Smooth muscle cell (in vitro differentiated cells): ENCODE data around the gene DCDC1. TPM values are rescaled to one million over a fixed set of nuclear protein-coding genes. Genes with fewer than 3 reads are reported as not detected.

ENCODE experiments used
- DNase-seq: peaks from one replicate; lab custom pipeline; 2025; ENCODE audit not compliant: unreplicated experiment; lab: John Stamatoyannopoulos, UW
- H2AFZ ChIP-seq: fragments of 200-600 bp; sonication (generic); 2 replicates; pipeline ENCODE4 v1.6.0; 2016; ENCODE audit warnings: antibody characterized with exemption, low read depth, mild to moderate bottlenecking
- H3F3A ChIP-seq: fragments of 200-600 bp; sonication (generic); 2 replicates; pipeline ENCODE4 v1.6.0; 2017; ENCODE audit warnings: antibody characterized with exemption, low read depth
- H3K27ac ChIP-seq: fragments of 200-600 bp; sonication (generic); 2 replicates; pipeline ENCODE4 v1.5.1; 2016; ENCODE audit warnings: low read depth, mild to moderate bottlenecking
- H3K27me3 ChIP-seq: fragments of 200-600 bp; sonication (generic); 2 replicates; pipeline ENCODE4 v1.6.1; 2016; ENCODE audit warnings: low read depth, mild to moderate bottlenecking
- H3K36me3 ChIP-seq: fragments of 200-600 bp; sonication (generic); 2 replicates; pipeline ENCODE4 v1.5.1; 2016; ENCODE audit warnings: low read depth
- H3K4me1 ChIP-seq: fragments of 200-600 bp; sonication (generic); 2 replicates; pipeline ENCODE4 v1.5.1; 2016; ENCODE audit warnings: low read depth
- H3K4me2 ChIP-seq: fragments of 200-600 bp; sonication (generic); 2 replicates; pipeline ENCODE4 v1.6.0; 2016; ENCODE audit warnings: mild to moderate bottlenecking
- H3K4me3 ChIP-seq: fragments of 200-600 bp; sonication (generic); 2 replicates; pipeline ENCODE4 v1.5.1; 2016; ENCODE audit warnings: mild to moderate bottlenecking
- H3K79me2 ChIP-seq: fragments of 200-600 bp; sonication (generic); 2 replicates; pipeline ENCODE4 v1.6.0; 2016; ENCODE audit warnings: low read depth, mild to moderate bottlenecking
- H3K9ac ChIP-seq: fragments of 200-600 bp; sonication (generic); 2 replicates; pipeline ENCODE4 v1.6.0; 2016; ENCODE audit warnings: low read depth
- H3K9me3 ChIP-seq: fragments of 200-600 bp; sonication (generic); replicated peaks from 2 replicates; pipeline ENCODE4 v1.5.1; 2016; ENCODE audit warnings: low read depth
- H4K20me1 ChIP-seq: fragments of 200-600 bp; sonication (generic); 2 replicates; pipeline ENCODE4 v1.6.0; 2016; ENCODE audit warnings: low read depth
- WGBS: methylation state at CpG from one replicate; pipeline ENCODE4 v1.1.7; 2016; ENCODE audit warnings: low lambda C conversion rate; 5-methylcytosine and 5-hydroxymethylcytosine counted together
- polyA plus RNA-seq: library from polyadenylated mRNA; unstranded; fragments of >200 nt; fragmentation: Nextera tagmentation; extraction: Ambion mirVana; gene quantifications from 2 replicates; pipeline ENCODE4 v1.2.1, GENCODE V29; 2016
- total RNA-seq: library from RNA; depleted of rRNA; stranded (reverse); fragments of >200 nt; gene quantifications from 2 replicates; pipeline ENCODE4 v1.2.3, GENCODE V29; 2014
- TF ChIP-seq, protein P1 (sequence below): fragments of 200-600 bp; sonication (generic); IDR thresholded peaks from 2 replicates; pipeline ENCODE4 v1.5.1; 2017; ENCODE audit warnings: borderline replicate concordance, mild to moderate bottlenecking, antibody characterized with exemption; ENCODE audit not compliant: insufficient read depth, poor library complexity, severe bottlenecking

DCDC1 gene
- total and polyA plus RNA-seq, 2 experiments from 2014 or later: 0.39 to 0.45 TPM

DNA sequence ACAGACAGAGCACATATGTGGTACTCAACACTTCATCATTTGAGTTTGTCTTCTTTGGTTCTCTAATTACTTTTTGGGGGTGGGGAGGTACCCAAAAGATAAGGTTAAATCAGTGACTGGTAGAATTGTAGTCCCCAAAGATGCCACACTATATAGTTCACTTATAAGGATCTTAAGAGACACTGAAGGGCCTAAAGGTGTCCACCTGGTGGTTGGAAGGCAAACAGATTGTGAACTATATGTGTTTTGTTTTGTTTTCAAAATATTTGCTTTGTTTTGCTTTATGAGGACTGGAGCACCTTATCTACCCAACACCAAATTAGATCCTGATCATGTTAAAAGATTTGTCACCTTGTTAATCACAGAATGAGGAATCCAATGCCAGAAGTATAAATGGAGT is 136.1 kb downstream of the DCDC1 start:
- Histone ChIP-seq H3K79me2 (no peaks in the 10 kb centered on the region), H3K9ac (no peak overlapping the region), H4K20me1 (no peaks in the 10 kb centered on the region), H3K9me3 (no peaks in the 10 kb centered on the region), H3K27me3 (no peaks in the 10 kb centered on the region), H3K36me3 (no peaks in the 10 kb centered on the region), H3K4me3 (no peak overlapping the region), H3K4me1 (peaks cover 17% of the 10 kb centered on the region), H2AFZ (no peak overlapping the region), H3K27ac (no peak overlapping the region), H3F3A (no peaks in the 10 kb centered on the region), H3K4me2 (no peak overlapping the region)
- no peak for DNase-seq
- TF ChIP-seq, protein P1, sequence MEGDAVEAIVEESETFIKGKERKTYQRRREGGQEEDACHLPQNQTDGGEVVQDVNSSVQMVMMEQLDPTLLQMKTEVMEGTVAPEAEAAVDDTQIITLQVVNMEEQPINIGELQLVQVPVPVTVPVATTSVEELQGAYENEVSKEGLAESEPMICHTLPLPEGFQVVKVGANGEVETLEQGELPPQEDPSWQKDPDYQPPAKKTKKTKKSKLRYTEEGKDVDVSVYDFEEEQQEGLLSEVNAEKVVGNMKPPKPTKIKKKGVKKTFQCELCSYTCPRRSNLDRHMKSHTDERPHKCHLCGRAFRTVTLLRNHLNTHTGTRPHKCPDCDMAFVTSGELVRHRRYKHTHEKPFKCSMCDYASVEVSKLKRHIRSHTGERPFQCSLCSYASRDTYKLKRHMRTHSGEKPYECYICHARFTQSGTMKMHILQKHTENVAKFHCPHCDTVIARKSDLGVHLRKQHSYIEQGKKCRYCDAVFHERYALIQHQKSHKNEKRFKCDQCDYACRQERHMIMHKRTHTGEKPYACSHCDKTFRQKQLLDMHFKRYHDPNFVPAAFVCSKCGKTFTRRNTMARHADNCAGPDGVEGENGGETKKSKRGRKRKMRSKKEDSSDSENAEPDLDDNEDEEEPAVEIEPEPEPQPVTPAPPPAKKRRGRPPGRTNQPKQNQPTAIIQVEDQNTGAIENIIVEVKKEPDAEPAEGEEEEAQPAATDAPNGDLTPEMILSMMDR: peak; percentile 25

GRCh38 chr11:31231601-31232000 is 137.9 kb downstream of the DCDC1 start:
- WGBS: 91% methylated on average over 1 of the region's 1 CpG
- Histone ChIP-seq H3K27ac (no peak overlapping the region), H3K9me3 (no peaks in the 10 kb centered on the region), H3K4me3 (no peak overlapping the region), H3K4me2 (no peak overlapping the region), H3F3A (no peaks in the 10 kb centered on the region), H3K9ac (no peak overlapping the region), H3K4me1 (no peaks in the 10 kb centered on the region), H3K36me3 (no peaks in the 10 kb centered on the region), H2AFZ (no peak overlapping the region), H3K79me2 (no peaks in the 10 kb centered on the region), H4K20me1 (no peaks in the 10 kb centered on the region), H3K27me3 (no peaks in the 10 kb centered on the region)
- no peak for DNase-seq
- TF ChIP-seq, protein P1: no peak

GRCh38 chr11:31218847-31219246 is 150.7 kb downstream of the DCDC1 start:
- H4K20me1 ChIP-seq: no peaks in the 10 kb centered on the region
- H3K9me3 ChIP-seq: no peaks in the 10 kb centered on the region
- no peak overlapping the region for H3K27ac ChIP-seq
- WGBS: 67% methylated on average over 2 of the region's 2 CpGs
- H3K4me2 ChIP-seq: no peak overlapping the region
- no peaks in the 10 kb centered on the region for H3F3A ChIP-seq
- H3K4me1 ChIP-seq: no peaks in the 10 kb centered on the region
- DNase-seq: no peak
- H3K27me3 ChIP-seq: no peaks in the 10 kb centered on the region
- no peak overlapping the region for H2AFZ ChIP-seq
- H3K36me3 ChIP-seq: no peaks in the 10 kb centered on the region
- TF ChIP-seq, protein P1: no peak
- no peak overlapping the region for H3K4me3 ChIP-seq
- H3K9ac ChIP-seq: no peak overlapping the region
- no peaks in the 10 kb centered on the region for H3K79me2 ChIP-seq

DNA sequence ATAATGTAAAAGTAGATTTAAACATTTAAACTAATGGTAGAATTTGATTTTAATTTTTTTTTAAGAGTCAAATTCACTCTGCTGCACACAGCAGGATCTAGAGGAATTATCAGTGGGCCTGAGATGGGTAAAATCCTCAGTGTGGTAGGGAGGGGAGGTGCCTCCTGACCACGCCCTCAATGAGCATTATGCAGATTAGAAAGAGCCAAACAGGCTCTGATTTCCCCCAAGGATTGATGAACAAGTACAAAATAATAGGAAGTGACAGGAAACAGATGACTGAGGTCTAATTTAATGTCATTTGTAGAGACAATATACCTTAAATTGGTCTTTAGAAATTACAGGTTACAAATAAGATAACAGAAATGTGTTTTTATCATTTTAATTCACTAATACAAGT is 155.2 kb downstream of the DCDC1 start:
- WGBS: 71% methylated on average over 1 of the region's 1 CpG
- Histone ChIP-seq H3K9ac (no peak overlapping the region), H3K27me3 (no peaks in the 10 kb centered on the region), H3K36me3 (no peaks in the 10 kb centered on the region), H3K9me3 (no peaks in the 10 kb centered on the region), H4K20me1 (no peaks in the 10 kb centered on the region), H3K79me2 (no peaks in the 10 kb centered on the region), H2AFZ (no peak overlapping the region), H3K4me3 (no peak overlapping the region), H3K4me2 (no peak overlapping the region), H3K4me1 (no peaks in the 10 kb centered on the region), H3K27ac (no peak overlapping the region), H3F3A (no peaks in the 10 kb centered on the region)
- no peak for DNase-seq
- TF ChIP-seq, protein P1: no peak
